ENCODE results near the gene TNFRSF6B. TPM values are rescaled to one million over a fixed set of nuclear protein-coding genes. Genes with fewer than 3 reads are reported as not detected.
"Not testable (repeated sequence)": the region's sequence is repeated elsewhere in the genome, so short reads cannot be mapped to it uniquely, and the experiment has no call there.

The TNFRSF6B gene
- total RNA-seq, 1 donor: 2.9 TPM

- no peaks in the 10 kb centered on the region for H3K27me3 ChIP-seq (ENCODE audit: insufficient read depth, low read length)
- H3K4me1 ChIP-seq (ENCODE audit: insufficient read depth, low read length): no peaks in the 10 kb centered on the region
- H3K4me3 ChIP-seq (ENCODE audit: insufficient read depth, low read length): no peak overlapping the region
- H3K9me3 ChIP-seq (ENCODE audit: low read depth, low read length): no peaks in the 10 kb centered on the region
- H3K4me2 ChIP-seq (ENCODE audit: insufficient read depth, low read length): no peak overlapping the region
- no peak overlapping the region for H3K27ac ChIP-seq (ENCODE audit: low read depth, low read length)
- no peak for DNase-seq (ENCODE audit: insufficient read length, low spot score, missing footprints)
- TF ChIP-seq, protein P1, sequence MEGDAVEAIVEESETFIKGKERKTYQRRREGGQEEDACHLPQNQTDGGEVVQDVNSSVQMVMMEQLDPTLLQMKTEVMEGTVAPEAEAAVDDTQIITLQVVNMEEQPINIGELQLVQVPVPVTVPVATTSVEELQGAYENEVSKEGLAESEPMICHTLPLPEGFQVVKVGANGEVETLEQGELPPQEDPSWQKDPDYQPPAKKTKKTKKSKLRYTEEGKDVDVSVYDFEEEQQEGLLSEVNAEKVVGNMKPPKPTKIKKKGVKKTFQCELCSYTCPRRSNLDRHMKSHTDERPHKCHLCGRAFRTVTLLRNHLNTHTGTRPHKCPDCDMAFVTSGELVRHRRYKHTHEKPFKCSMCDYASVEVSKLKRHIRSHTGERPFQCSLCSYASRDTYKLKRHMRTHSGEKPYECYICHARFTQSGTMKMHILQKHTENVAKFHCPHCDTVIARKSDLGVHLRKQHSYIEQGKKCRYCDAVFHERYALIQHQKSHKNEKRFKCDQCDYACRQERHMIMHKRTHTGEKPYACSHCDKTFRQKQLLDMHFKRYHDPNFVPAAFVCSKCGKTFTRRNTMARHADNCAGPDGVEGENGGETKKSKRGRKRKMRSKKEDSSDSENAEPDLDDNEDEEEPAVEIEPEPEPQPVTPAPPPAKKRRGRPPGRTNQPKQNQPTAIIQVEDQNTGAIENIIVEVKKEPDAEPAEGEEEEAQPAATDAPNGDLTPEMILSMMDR (IDR thresholded peaks at IDR 0.05; ENCODE audit: extremely low read depth, low read depth, low read length): no peak
- H3K36me3 ChIP-seq (ENCODE audit: insufficient read depth, low read length): peaks cover 36% of the 10 kb centered on the region
- no peak overlapping the region for H2AFZ ChIP-seq (ENCODE audit: low read length)
- H3K79me2 ChIP-seq (ENCODE audit: insufficient read depth, low read length): peaks cover 13% of the 10 kb centered on the region
- no peaks in the 10 kb centered on the region for H4K20me1 ChIP-seq (ENCODE audit: insufficient read depth, low read length)
Measured at GRCh38 chr20:63667858-63668257, 28.6 kb upstream of the TNFRSF6B start.

- H3K4me1 ChIP-seq (ENCODE audit: insufficient read depth, low read length): no peaks in the 10 kb centered on the region
- no peak overlapping the region for H3K27ac ChIP-seq (ENCODE audit: low read depth, low read length)
- no peak overlapping the region for H2AFZ ChIP-seq (ENCODE audit: low read length)
- no peaks in the 10 kb centered on the region for H4K20me1 ChIP-seq (ENCODE audit: insufficient read depth, low read length)
- H3K36me3 ChIP-seq (ENCODE audit: insufficient read depth, low read length): peaks cover 31% of the 10 kb centered on the region
- H3K27me3 ChIP-seq (ENCODE audit: insufficient read depth, low read length): no peaks in the 10 kb centered on the region
- no peak overlapping the region for H3K4me3 ChIP-seq (ENCODE audit: insufficient read depth, low read length)
- TF ChIP-seq, protein P1 (IDR thresholded peaks at IDR 0.05; ENCODE audit: extremely low read depth, low read depth, low read length): no peak
- no peak overlapping the region for H3K4me2 ChIP-seq (ENCODE audit: insufficient read depth, low read length)
- no peak for DNase-seq (ENCODE audit: insufficient read length, low spot score, missing footprints)
- peaks cover 13% of the 10 kb centered on the region for H3K79me2 ChIP-seq (ENCODE audit: insufficient read depth, low read length)
- H3K9me3 ChIP-seq (ENCODE audit: low read depth, low read length): no peaks in the 10 kb centered on the region
Measured at GRCh38 chr20:63668351-63668750, 28.1 kb upstream of the TNFRSF6B start.

DNA sequence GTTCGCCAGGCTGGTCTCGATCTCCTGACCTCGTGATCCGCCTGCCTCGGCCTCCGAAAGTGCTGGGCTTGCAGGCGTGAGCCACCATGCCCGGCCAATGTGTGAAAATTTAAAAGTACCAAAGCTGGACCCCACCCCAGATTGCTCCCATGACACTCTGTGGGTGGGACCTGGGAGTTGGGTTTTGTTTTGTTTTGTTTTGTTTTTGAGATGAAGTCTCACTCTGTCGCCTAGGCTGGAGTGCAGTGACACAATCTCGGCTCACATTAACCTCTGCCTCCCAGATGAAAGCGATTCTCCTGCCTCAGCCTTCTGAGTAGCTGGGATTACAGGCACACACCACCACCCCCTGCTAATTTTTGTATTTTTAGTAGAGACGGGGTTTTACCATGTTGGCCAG lies 24.8 kb upstream of the TNFRSF6B start:
- H3K79me2 ChIP-seq (ENCODE audit: insufficient read depth, low read length); H2AFZ ChIP-seq (ENCODE audit: low read length); H3K4me1 ChIP-seq (ENCODE audit: insufficient read depth, low read length); H4K20me1 ChIP-seq (ENCODE audit: insufficient read depth, low read length); H3K27ac ChIP-seq (ENCODE audit: low read depth, low read length); H3K4me2 ChIP-seq (ENCODE audit: insufficient read depth, low read length); H3K4me3 ChIP-seq (ENCODE audit: insufficient read depth, low read length); H3K9me3 ChIP-seq (ENCODE audit: low read depth, low read length); H3K27me3 ChIP-seq (ENCODE audit: insufficient read depth, low read length); DNase-seq (ENCODE audit: insufficient read length, low spot score, missing footprints): not testable (repeated sequence)
- peaks cover 40% of the 10 kb centered on the region for H3K36me3 ChIP-seq (ENCODE audit: insufficient read depth, low read length)

- H3K27me3 ChIP-seq (ENCODE audit: insufficient read depth, low read length): no peaks in the 10 kb centered on the region
- H3K4me1 ChIP-seq (ENCODE audit: insufficient read depth, low read length): no peaks in the 10 kb centered on the region
- H3K27ac ChIP-seq (ENCODE audit: low read depth, low read length): no peak overlapping the region
- H3K36me3 ChIP-seq (ENCODE audit: insufficient read depth, low read length): peaks cover 40% of the 10 kb centered on the region
- H3K4me3 ChIP-seq (ENCODE audit: insufficient read depth, low read length): no peak overlapping the region
- no peaks in the 10 kb centered on the region for H4K20me1 ChIP-seq (ENCODE audit: insufficient read depth, low read length)
- H3K4me2 ChIP-seq (ENCODE audit: insufficient read depth, low read length): no peak overlapping the region
- no peak for DNase-seq (ENCODE audit: insufficient read length, low spot score, missing footprints)
- H3K79me2 ChIP-seq (ENCODE audit: insufficient read depth, low read length): no peaks in the 10 kb centered on the region
- TF ChIP-seq, protein P1 (IDR thresholded peaks at IDR 0.05; ENCODE audit: extremely low read depth, low read depth, low read length): no peak
- H3K9me3 ChIP-seq (ENCODE audit: low read depth, low read length): no peaks in the 10 kb centered on the region
- H2AFZ ChIP-seq (ENCODE audit: low read length): no peak overlapping the region
Measured at GRCh38 chr20:63672666-63673065, 23.8 kb upstream of the TNFRSF6B start.
